ENCODE data around the gene COBLL1. TPM values are rescaled to one million over a fixed set of nuclear protein-coding genes. Genes with fewer than 3 reads are reported as not detected.

Gene COBLL1
- total RNA-seq, 1 experiment from 2014 or later = 3.6 TPM

DNA sequence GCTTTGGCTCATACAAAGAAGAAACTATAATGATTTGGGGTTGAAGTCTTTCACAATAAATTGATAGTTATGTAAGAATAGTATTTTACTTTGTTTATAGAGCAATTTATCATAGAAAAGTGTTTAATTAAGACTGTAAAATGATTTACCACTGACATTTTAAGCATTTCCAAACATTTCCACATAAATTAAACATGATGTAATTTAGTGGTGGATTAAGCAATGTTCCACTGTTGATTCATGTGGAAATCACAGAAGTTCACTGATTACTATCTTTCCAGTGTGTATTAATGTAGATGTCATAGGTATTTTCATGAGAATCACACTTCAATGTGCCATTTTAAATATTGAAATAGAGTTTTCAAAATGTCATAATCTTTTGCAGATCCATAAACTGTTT, 180.3 kb downstream of the COBLL1 start:
- Histone ChIP-seq H3K4me2 (ENCODE audit: low read length) (no peak overlapping the region), H3K27ac (ENCODE audit: low read length) (no peak overlapping the region), H3K4me1 (ENCODE audit: insufficient read depth, low read length) (no peaks in the 10 kb centered on the region), H3K9me2 (replicated peaks; ENCODE audit: low read length) (no peaks in the 10 kb centered on the region; the same call in 1 of the 2 replicates), H3F3A (ENCODE audit: low read length, unreplicated experiment) (no peaks in the 10 kb centered on the region), H3K27me3 (ENCODE audit: low read length) (no peaks in the 10 kb centered on the region), H3K36me3 (ENCODE audit: low read depth, low read length) (no peaks in the 10 kb centered on the region), H3K9ac (ENCODE audit: low read length) (no peak overlapping the region), H4K20me1 (ENCODE audit: low read length) (no peaks in the 10 kb centered on the region), H2AFZ (ENCODE audit: low read length) (no peak overlapping the region), H3K79me2 (ENCODE audit: low read length) (no peaks in the 10 kb centered on the region), H3K9me3 (ENCODE audit: low read length) (no peaks in the 10 kb centered on the region), H3K4me3 (ENCODE audit: low read length) (no peak overlapping the region)
- BruUV-seq (replicated peaks) = no TSS peak
- TF ChIP-seq, protein P1, sequence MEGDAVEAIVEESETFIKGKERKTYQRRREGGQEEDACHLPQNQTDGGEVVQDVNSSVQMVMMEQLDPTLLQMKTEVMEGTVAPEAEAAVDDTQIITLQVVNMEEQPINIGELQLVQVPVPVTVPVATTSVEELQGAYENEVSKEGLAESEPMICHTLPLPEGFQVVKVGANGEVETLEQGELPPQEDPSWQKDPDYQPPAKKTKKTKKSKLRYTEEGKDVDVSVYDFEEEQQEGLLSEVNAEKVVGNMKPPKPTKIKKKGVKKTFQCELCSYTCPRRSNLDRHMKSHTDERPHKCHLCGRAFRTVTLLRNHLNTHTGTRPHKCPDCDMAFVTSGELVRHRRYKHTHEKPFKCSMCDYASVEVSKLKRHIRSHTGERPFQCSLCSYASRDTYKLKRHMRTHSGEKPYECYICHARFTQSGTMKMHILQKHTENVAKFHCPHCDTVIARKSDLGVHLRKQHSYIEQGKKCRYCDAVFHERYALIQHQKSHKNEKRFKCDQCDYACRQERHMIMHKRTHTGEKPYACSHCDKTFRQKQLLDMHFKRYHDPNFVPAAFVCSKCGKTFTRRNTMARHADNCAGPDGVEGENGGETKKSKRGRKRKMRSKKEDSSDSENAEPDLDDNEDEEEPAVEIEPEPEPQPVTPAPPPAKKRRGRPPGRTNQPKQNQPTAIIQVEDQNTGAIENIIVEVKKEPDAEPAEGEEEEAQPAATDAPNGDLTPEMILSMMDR (conservative IDR thresholded peaks at IDR 0.05; ENCODE audit: low read depth, low read length) = no peak
- TF ChIP-seq EZH2phosphoT487 (IDR thresholded peaks at IDR 0.05; ENCODE audit: borderline replicate concordance, low read length) = no peak
- DNase-seq (peak; percentile 22), ATAC-seq (no peak)
- ChIA-PET CTCF (no interaction called here), POLR2A (ENCODE audit: unreplicated experiment) (no interaction called here)
- intact Hi-C loops (cut with micrococcal nuclease) = no loop called here

DNA sequence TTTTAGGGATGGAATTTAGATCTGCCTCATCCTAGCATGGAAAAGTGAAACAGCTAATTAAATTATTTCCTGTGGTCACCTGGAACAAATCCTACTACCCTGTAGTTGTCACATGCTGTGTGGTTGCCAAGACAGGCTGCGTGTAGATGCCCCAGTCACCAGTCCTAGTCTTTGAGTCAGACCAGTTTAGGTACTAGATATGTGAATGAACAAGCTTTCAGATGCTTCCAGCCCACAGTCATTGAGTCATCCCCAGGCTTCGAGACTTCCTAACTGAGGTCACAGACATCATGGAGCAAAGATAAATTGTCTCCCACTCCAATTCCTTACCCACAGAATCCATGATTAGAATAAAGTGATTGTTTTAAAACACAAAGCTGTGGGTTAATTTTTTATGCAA, 184.5 kb downstream of the COBLL1 start:
- H3K9me2 ChIP-seq (replicated peaks; ENCODE audit: low read length) = no peaks in the 10 kb centered on the region; the same call in 1 of the 2 replicates
- no TSS peak for BruUV-seq (replicated peaks)
- intact Hi-C loops (cut with micrococcal nuclease) = no loop called here
- H3K4me1 ChIP-seq (ENCODE audit: insufficient read depth, low read length) = peaks cover 9% of the 10 kb centered on the region; the same call in 1 of the 2 replicates
- ATAC-seq = no peak
- no peaks in the 10 kb centered on the region for H3F3A ChIP-seq (ENCODE audit: low read length, unreplicated experiment)
- TF ChIP-seq, protein P1 (conservative IDR thresholded peaks at IDR 0.05; ENCODE audit: low read depth, low read length) = no peak
- TF ChIP-seq EZH2 (IDR thresholded peaks at IDR 0.05; ENCODE audit: low read length, unreplicated experiment) (no peak), EZH2phosphoT487 (IDR thresholded peaks at IDR 0.05; ENCODE audit: borderline replicate concordance, low read length) (no peak)
- peak; percentile 61 for DNase-seq
- H3K79me2 ChIP-seq (ENCODE audit: low read length) = no peaks in the 10 kb centered on the region
- no peak overlapping the region for H2AFZ ChIP-seq (ENCODE audit: low read length)
- H3K27ac ChIP-seq (ENCODE audit: low read length) = no peak overlapping the region
- H3K4me2 ChIP-seq (ENCODE audit: low read length) = no peak overlapping the region
- no peaks in the 10 kb centered on the region for H3K27me3 ChIP-seq (ENCODE audit: low read length)
- H3K4me3 ChIP-seq (ENCODE audit: low read length) = no peak overlapping the region
- ChIA-PET POLR2A (ENCODE audit: unreplicated experiment) (no interaction called here), CTCF (no interaction called here)
- H3K36me3 ChIP-seq (ENCODE audit: low read depth, low read length) = no peaks in the 10 kb centered on the region
- no peak overlapping the region for H3K9ac ChIP-seq (ENCODE audit: low read length)
- no peaks in the 10 kb centered on the region for H3K9me3 ChIP-seq (ENCODE audit: low read length)
- no peaks in the 10 kb centered on the region for H4K20me1 ChIP-seq (ENCODE audit: low read length)

DNA sequence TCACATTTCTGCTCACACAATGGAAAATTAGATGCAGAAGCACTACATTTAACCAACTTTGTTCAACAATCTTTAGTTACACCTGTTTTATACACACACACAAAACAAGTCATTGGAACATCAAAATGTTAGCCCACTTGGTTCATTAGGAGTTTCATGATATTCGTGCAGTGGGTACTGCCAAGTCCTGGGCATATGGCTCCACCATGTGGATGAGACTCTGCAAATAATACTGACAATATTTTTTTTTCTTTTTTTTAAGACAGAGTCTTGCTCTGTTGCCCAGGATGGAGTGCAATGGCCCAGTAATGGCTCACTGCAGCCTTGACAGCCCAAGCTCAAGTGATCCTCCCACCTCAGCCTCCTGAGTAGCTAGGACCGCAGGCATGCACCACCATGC, 185.9 kb downstream of the COBLL1 start:
- peaks cover 9% of the 10 kb centered on the region; the same call in 1 of the 2 replicates for H3K4me1 ChIP-seq (ENCODE audit: insufficient read depth, low read length)
- H3K4me2 ChIP-seq (ENCODE audit: low read length) = no peak overlapping the region
- no peak overlapping the region for H3K4me3 ChIP-seq (ENCODE audit: low read length)
- TF ChIP-seq EZH2phosphoT487 (IDR thresholded peaks at IDR 0.05; ENCODE audit: borderline replicate concordance, low read length) (no peak), EZH2 (IDR thresholded peaks at IDR 0.05; ENCODE audit: low read length, unreplicated experiment) (no peak)
- TF ChIP-seq, protein P1 (conservative IDR thresholded peaks at IDR 0.05; ENCODE audit: low read depth, low read length) = 0 out of 2 replicates have a peak, but pooled peaks have one; percentile 10
- CTCF ChIA-PET = no interaction called here
- H4K20me1 ChIP-seq (ENCODE audit: low read length) = no peaks in the 10 kb centered on the region
- intact Hi-C loops (cut with micrococcal nuclease) = no loop called here
- DNase-seq = peak; percentile 13
- no peak overlapping the region for H2AFZ ChIP-seq (ENCODE audit: low read length)
- no peaks in the 10 kb centered on the region for H3K9me3 ChIP-seq (ENCODE audit: low read length)
- H3K9me2 ChIP-seq (replicated peaks; ENCODE audit: low read length) = no peaks in the 10 kb centered on the region; the same call in 1 of the 2 replicates
- H3K27ac ChIP-seq (ENCODE audit: low read length) = no peak overlapping the region
- BruUV-seq (replicated peaks) = no TSS peak
- no peaks in the 10 kb centered on the region for H3K79me2 ChIP-seq (ENCODE audit: low read length)
- ATAC-seq = no peak
- H3K36me3 ChIP-seq (ENCODE audit: low read depth, low read length) = no peaks in the 10 kb centered on the region
- POLR2A ChIA-PET (ENCODE audit: unreplicated experiment) = no interaction called here
- no peaks in the 10 kb centered on the region for H3F3A ChIP-seq (ENCODE audit: low read length, unreplicated experiment)
- no peak overlapping the region for H3K9ac ChIP-seq (ENCODE audit: low read length)
- H3K27me3 ChIP-seq (ENCODE audit: low read length) = no peaks in the 10 kb centered on the region

All from PC-3 (cell line).